ENCODE results near the gene OOSP1.
"Not testable (repeated sequence)": the region's sequence is repeated elsewhere in the genome, so short reads cannot be mapped to it uniquely, and the experiment has no call there.

Gene OOSP1

GRCh38 chr11:59962107-59962482 is 23.9 kb downstream of the OOSP1 start:
- no peak for DNase-seq

- no peak for DNase-seq
These were observed 25.5 kb downstream of the OOSP1 start, which contains the start of gene OOSP4A for GRCh38 chr11:59963733-59964132. TSS of gene OOSP4A (plus strand) at chr11:59964033. CDS start at chr11:59964033, 0 bp downstream.

GRCh38 chr11:59965424-59965823 is 27.2 kb downstream of the OOSP1 start:
- DNase-seq = no peak

- no peak for DNase-seq
These were observed 28.0 kb downstream of the OOSP1 start for GRCh38 chr11:59966201-59966600.

- no peak for DNase-seq
These were observed 29.6 kb downstream of the OOSP1 start for GRCh38 chr11:59967677-59968394.

GRCh38 chr11:59968395-59968783 is 30.2 kb downstream of the OOSP1 start:
- DNase-seq = no peak

- DNase-seq = no peak
These were observed 34.9 kb downstream of the OOSP1 start for GRCh38 chr11:59973097-59973496.

GRCh38 chr11:59981106-59981770 is 43.0 kb downstream of the OOSP1 start:
- no peak for DNase-seq

- DNase-seq = not testable (repeated sequence)
These were observed 43.8 kb downstream of the OOSP1 start for GRCh38 chr11:59982037-59982436.

GRCh38 chr11:59983212-59983611 is 45.0 kb downstream of the OOSP1 start:
- no peak for DNase-seq

- DNase-seq = no peak
These were observed 46.1 kb downstream of the OOSP1 start for GRCh38 chr11:59984368-59984767.

GRCh38 chr11:59990421-59990820 is 52.2 kb downstream of the OOSP1 start:
- no peak for DNase-seq

GRCh38 chr11:59992425-59992824 is 54.2 kb downstream of the OOSP1 start:
- DNase-seq = no peak

- no peak for DNase-seq
These were observed 59.6 kb downstream of the OOSP1 start for GRCh38 chr11:59997800-59998199.

GRCh38 chr11:59999691-60000090 is 61.5 kb downstream of the OOSP1 start:
- no peak for DNase-seq

- DNase-seq = no peak
These were observed 65.5 kb downstream of the OOSP1 start for GRCh38 chr11:60003729-60004128.

GRCh38 chr11:60005360-60005759 is 67.1 kb downstream of the OOSP1 start:
- DNase-seq = no peak

All from NCI-H2081 treated with DMSO at 0.1 percent for 48 hours (cell line).